Fibroblast of skin of right biceps (primary cell): Measurements from ENCODE around the gene PLCXD1.
"Not testable (repeated sequence)": the region's sequence is repeated elsewhere in the genome, so short reads cannot be mapped to it uniquely, and the experiment has no call there.

Experiments used
- DNase-seq: peaks from one replicate; pipeline ENCODE4 v3.0.0-alpha.2; 2013

The PLCXD1 gene

DNA sequence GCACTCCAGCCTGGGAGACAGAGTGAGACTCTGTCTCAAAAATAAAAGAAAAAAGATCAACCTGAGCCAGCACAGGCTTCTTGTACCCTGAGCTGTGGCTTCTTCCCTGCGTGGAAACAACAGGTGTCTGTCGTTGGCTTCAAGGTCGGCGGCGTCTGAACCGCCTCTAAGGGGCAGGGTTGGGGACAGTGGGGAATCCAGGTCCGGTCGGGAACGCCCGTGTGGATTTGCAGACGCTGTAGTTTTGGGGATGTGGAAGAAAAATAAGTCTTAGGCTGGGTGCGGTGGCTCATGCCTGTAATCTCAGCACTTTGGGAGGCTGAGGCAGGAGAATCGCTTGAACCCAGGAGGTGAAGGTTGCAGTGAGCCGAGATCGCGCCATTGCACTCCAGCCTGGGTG is 17.2 kb upstream of the PLCXD1 start:
- not testable (repeated sequence) for DNase-seq

DNA sequence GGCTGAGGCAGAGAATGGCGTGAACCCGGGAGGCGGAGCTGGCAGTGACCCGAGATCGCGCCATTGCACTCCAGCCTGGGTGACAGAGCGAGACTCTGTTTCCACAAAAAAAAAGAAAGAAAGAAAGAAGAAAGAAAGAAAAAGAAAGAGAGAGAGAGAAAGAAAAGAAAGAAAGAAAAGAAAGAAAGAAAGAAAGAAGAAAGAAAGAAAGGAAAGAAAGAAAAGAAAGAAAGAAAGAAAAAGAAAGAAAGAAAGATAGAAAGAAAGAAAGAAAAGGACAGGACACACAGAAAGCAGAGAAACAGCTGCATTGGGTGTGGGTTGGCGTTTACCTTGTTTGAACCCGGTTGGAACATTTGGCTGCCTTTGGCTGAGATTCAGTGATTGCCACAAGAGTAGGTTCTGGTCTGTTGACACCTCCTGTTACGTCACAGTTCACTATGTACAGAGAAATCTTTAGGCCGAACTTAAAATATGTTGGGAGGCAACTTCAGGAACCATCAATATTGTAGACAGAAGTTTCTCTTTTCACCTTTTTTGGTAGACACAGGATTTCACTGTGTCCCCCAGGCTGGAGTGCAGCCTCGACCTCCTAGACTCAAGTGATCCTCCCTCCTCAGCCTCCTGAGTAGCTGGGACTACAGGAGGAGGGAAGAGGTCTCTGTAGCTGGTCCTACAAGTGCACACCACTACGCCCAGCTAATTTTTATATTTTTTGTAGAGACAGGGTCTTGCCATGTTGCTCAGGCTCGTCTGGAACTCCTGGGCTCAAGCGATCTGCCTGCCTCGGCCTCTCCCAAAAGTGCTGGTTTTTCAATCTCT is 16.3 kb upstream of the PLCXD1 start:
- DNase-seq, result no peak

DNA sequence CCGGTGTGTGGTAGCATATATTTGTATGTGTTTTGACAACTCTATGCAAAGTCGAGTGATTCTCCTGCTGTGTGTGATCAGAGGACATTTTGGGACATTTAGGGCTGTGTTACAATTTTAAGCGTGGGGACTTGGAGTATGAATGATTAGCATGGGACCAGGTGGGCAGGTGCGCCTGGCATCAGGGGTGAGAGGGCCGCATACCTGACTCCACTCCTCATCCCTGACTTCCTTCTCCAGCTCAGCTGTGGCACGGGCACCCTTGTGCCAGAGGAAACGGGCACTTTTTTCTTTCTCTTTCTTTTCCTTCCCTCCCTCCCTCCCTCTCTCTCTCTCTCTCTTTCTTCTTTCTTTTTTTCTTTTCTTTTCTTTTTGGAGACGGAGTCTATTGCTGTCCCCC is 15.7 kb upstream of the PLCXD1 start:
- no peak for DNase-seq

DNA sequence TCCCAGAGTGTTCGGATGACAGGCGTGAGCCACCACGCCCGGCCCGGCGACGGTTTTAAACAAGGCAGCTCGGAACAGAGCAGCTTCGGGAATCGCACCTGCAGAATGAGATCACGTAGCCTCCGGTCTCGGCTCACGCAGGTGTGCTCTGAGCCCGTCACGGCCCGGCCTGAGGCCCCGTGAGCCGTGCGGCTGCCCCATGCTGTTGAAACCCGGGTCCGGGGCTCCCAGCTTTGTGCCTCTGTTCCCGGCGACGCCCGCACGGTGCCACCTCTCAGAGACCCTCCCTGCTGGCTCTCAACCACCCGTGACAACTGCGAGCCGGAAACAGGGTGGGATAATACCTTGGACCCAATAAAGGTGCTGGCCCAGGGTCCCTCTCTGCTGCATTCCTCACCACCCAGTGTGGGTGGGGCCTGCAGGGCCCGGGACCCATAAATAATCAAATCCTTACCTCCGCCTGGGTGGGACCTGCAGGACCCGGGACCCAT is 13.4 kb upstream of the PLCXD1 start:
- no peak for DNase-seq

DNA sequence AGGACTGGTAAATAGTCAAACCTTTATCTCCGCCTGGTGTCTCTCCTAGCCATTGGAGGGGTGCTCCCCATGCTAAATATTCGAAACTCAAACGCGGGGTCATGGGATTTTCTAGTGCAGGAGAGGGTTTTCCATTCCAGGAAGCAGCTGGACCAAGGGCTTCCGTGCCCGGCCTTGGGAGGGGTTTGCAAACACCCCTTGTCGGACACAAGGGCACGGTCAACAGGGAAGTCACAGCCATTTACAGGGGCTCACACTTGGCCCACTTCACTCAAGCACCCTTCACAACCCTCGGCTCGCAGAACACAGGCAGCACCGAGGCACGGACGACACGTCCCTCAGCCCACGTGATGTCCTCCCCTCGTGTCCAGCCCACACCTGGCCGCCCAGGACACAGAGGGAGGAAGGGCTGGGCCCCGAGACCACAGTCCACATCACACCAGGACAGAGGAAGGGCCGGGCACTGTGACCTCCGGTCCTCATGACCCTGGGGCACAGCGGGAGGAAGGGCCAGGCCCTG is 10.3 kb upstream of the PLCXD1 start:
- DNase-seq, result no peak

DNA sequence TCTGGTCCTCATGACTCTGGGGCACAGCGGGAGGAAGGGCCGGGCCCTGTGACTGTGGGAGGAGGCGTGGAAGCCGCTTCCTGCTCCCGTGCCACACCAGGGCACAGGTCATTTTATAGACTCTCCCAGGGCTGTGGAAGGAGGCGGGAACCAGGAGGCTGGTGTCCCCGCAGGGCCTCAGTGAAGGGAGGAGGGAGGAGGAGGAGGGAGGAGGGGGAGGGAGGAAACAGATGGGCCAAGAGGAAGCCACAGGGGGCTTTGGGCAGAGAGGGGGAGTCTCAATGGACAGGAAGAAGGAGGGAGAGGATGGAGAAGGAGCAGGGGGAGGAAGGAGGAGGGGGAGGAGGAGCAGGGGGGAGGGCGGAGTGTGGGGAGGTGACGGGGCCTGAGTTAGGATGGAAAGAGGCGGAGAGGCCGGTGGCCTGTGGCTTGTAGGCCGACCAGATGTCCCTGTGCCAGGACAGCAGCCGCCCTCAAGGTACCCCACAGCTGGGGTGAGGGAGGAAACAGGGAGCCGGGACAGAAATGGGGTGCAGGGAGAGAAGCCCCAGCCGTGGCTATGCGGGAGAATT is 6.2 kb upstream of the PLCXD1 start:
- peak; percentile 41 for DNase-seq

DNA sequence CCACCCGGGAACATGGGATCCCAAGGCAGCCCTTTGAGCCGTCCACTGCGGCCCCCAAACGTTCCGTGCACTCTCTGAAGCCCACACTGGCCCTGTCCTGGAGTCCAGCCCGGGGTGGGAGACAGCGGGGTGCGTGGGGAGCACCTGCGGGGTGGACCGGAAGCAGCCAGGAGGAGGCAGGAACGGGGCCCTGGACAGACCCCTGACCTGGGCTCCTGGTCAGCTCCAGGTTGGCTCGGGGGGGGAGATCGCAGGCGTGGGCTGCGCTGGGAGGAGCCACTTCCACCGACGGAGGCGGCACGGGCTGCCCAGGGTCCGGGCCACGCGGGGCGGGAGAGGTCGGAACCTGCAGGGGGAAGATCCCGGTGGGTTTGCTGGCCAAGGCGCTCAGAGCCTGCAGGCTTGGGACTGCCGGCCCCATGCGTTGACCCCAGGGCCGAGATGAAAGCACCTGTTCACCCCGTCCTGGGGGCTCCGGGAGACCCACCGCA is 5.7 kb upstream of the PLCXD1 start:
- no peak for DNase-seq

DNA sequence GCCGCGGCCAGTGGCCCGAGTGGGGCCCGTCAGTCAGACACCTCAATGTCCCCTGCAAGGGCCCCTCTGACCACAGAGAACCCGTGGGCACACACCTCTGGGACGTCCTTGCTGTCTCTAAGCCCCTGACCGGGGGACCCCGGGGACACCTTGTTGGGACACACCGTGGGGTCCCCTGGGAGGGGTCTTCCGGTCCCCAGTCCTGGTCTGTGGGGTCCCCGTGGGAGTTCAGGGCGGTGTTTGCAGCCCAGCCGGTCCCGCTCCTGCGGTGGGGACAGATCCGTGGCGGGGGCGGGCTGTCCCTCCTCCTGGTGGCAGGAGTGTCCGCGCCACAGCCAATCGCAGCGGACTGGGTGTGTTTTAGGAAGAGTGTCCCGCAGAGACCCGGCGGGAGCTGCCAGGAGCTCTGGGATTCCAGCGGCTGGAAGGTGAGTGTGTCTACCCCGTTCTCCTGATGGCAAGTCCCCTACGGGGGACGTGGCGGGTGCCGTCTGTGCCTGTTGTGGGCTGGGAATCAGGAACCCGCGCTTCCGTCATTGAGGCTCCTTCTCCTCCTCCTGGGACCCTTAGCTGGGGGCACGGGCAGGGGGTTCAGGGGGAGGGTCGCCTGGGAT is 5.1 kb upstream of the PLCXD1 start:
- DNase-seq, result peak; percentile 73

DNA sequence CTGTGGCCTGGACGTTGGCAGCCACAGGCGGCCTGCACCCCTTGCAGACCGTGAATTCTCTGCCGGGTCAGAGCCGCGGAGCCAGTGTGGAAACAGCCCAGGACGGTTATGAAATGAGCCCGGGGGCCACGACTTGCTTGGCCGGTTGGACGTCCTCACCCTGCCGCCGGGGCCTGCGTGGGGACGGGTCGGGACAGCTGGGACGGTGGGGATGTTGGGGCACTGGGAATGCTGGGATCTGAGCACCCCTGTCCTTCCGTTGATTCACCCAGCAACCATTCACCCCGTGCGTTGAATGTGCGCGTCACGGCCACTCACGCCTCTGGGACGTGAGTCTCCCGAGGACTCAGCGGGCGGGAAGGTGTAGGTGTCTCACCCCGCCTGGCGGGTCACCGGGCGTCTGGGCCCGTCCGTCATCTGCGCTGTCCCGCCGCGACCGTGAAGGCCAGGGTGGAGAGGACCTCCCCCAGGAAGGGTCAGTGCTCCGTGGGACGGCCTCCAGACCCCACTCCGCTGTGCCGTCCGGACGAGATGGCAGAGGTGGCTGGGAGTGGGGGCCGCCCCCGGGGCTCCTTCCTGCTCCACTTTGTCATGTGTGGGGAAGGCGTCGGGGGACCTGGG is 4.5 kb upstream of the PLCXD1 start:
- peak; percentile 75 for DNase-seq

DNA sequence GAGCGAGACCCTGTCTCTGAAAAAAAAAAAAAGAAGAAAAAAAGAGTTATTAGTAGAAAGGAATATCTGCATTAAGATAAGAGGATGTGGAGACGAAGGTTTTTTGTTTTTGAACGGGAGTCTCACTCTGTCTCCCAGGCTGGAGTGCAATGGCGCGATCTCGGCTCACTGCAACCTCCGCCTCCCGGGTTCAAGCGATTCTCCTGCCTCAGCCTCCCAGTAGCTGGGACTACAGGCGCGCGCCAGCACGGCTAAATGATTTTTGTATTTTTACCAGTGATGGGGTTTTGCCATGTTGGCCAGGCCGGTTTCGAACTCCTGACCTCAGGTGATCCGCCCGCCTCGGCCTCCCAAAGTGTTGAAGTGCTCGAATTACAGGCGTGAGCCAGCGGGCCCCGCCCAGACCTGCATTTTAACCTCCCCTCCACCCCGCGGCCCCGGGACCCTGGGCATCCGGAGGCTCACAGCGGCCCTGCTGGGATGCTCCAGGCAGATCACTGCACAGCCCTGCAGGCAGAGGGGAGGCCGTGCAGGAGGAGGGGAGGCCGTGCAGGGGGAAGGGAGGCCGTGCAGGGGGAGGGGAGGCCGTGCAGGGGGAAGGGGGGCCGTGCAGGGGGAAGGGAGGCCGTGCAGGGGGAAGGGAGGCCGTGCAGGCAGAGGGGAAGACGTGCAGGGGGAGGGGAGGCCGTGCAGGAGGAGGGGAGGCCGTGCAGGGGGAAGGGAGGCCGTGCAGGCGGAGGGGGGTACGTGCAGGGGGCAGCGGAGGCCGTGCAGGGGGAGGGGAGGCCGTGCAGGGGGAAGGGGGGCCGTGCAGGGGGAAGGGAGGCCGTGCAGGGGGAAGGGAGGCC is 1.2 kb upstream of the PLCXD1 start:
- peak; percentile 44 for DNase-seq

DNA sequence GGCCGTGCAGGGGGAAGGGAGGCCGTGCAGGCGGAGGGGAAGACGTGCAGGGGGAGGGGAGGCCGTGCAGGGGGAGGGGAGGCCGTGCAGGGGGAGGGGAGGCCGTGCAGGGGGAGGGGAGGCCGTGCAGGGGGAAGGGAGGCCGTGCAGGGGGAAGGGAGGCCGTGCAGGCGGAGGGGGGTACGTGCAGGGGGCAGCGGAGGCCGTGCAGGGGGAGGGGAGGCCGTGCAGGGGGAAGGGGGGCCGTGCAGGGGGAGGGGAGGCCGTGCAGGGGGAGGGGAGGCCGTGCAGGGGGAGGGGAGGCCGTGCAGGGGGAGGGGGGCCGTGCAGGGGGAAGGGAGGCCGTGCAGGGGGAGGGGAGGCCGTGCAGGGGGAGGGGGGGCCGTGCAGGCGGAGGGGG is 459 bp upstream of the PLCXD1 start:
- DNase-seq, result not testable (repeated sequence)

DNA sequence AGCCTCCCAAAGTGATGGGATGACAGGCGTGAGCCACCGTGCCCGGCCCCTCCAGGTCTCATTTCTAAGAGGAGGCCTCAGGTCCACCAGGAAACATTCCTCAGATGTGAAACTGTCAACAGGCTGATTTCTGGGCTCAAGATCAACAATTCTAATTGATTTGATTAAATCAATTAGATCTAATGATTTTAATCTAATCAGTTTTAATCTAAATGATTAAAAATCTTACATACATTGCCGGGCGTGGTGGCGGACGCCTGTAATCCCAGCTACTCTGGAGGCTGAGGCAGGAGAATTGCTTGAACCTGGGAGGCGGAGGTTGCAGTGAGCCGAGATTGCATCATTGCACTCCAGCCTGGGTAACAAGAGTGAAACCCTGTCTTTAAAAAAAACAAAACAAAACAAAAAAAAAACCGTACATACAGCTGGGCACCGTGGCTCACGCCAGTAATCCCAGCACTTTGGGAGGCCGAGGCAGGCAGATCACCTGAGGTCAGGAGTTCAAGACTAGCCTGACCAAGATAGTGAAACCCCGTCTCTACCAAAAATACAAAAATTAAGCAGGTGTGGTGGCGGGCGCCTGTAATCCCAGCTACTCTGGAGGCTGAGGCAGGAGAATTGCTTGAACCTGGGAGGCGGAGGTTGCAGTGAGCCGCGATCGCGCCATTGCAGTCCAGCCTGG is 960 bp downstream of the PLCXD1 start:
- not testable (repeated sequence) for DNase-seq

DNA sequence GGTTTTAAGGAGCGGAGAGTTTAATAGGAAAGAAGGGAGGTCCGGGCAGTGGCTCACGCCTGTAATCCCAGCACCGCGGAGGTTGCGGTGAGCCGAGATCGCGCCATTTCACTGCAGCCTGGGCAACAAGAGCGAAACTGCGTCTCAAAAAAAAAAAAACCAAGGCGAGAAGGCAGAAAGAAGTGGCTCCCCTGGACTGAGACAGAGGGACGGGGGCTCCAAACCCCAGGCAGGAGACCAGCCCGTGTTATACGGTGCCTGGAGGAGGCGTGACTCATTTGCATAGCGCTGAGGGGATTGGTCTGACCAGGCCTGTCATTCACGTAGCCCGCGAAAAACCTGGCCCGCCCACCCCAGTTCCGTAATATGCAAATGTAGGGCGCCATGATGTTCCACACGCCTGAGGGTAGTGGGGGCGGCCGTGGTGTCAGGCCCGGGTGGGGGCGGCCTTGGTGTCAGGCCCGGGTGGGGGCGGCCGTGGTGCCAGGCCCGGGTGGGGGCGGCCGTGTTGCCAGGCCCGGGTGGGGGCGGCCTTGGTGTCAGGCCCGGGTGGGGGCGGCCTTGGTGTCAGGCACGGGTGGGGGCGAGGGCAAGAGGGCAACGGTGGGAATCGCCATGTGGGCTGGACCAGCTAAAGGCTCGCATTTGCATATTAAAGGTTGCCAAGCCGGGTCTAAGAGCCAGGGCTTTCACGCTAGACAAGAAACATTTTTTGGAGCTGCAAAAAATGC is 2.1 kb downstream of the PLCXD1 start:
- peak; percentile 90 for DNase-seq

DNA sequence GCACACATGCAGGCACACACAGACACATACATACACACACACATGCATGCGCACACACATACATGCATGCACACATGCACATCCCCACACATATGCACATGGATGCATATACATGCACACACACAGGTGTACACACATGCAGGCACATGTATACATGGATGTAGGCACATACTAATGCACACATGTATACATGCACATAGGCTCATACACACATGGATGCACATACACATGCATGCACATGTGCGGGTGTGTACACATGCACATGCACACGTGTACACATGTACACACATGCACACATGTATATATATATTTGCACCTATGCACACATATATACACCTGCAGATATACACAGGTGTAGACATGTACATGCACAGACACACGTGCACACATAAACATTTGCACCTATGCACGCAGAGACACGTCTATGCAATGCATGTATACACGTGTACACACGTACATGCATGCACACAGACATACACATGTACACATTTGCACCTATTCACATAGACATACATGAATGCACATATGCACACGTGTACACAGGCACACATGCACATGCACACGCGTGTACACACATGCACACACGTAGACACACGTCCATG is 4.0 kb downstream of the PLCXD1 start:
- DNase-seq, result no peak

DNA sequence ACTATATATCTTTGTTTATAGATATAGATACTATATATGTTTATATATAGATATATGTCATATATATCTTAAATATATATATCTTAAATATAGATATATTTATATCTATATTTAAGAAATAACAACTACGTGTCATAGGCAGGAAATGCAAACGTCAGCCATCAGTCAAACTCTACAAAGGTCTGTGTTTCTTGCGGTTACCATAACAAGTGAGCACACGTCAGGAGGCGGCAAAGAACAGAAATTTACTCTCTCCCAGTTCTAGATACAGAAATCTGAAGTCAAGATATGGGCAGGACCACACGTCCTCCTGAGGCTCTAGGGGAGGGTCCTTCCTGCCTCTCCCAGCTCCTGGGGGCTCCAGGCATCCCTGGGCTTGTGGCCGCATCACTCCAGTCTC is 6.5 kb downstream of the PLCXD1 start:
- DNase-seq, result no peak

DNA sequence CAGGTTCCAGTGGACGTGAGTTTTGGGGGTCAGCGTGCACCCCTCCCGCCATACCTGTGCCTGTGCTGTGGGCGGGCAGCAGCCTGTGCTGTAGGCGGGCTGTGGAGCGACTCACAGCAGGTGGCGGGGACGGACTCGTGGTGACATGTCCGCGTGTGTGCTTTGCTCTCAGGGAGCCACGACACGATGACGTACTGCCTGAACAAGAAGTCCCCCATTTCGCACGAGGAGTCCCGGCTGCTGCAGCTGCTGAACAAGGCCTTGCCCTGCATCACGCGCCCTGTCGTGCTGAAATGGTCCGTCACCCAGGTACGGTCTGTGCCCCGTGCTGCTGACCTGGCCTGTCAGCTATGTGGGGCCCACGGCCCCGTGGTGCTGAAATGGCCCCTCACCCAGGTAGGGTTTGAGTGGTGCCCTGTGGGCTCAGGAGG is 7.4 kb downstream of the PLCXD1 start:
- no peak for DNase-seq

DNA sequence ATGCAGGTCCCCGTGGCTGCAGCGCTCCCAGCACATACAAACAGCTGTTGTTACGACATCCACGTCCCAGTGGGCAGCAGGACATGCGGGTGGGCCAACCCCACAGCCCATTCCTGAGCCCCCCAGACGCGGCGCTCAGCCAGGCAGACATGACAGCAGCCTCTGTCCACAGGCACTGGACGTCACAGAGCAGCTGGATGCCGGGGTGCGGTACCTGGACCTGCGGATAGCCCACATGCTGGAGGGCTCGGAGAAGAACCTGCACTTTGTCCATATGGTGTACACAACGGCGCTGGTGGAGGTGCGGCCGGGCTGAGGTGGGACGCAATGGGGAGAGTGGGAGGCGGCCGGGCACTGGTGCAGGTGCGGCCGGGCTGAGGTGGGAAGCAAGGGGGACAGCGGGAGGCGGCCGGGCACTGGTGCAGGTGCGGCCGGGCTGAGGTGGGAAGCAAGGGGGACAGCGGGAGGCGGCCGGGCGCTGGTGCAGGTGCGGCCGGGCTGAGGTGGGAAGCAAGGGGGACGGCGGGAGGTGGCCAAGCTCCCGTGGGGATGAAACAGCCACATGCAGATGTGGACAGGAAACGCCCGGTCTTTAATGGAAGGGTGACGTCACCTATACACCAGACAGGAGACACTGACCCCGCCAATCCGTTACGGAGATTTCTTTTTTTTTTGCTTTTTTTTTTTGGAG is 9.4 kb downstream of the PLCXD1 start:
- DNase-seq, result no peak

DNA sequence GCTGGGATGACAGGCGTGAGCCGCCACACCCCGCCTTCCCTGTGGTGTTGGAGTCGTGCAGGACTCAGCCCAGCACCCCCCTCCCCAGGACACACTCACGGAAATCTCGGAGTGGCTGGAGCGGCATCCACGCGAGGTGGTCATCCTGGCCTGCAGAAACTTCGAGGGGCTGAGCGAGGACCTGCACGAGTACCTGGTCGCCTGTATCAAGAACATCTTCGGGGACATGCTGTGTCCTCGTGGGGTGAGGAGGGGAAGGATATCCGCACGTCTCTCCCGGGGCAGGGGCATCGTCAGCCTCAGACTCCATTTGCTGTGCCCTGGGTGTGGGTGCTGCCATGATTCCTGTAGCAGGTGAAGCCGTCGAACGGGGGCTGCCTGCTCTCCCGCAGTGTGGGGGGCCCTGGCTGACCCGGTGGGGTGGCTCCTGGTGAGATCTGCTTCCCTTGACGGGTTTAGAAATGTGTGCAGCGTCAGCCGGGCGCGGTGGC is 10.3 kb downstream of the PLCXD1 start:
- DNase-seq, result no peak
